SK-N-DZ (cell line): ENCODE data around the gene ITGB3BP.
"Not testable (repeated sequence)": the region's sequence is repeated elsewhere in the genome, so short reads cannot be mapped to it uniquely, and the experiment has no call there.

Experiments
- DNase-seq: peaks from one replicate; pipeline ENCODE4 v3.0.0-alpha.2; 2015; ENCODE audit warnings: low spot score

Gene ITGB3BP

GRCh38 chr1:63506782-63507181 is 16.2 kb downstream of the ITGB3BP start:
- no peak for DNase-seq

- no peak for DNase-seq
Measured at GRCh38 chr1:63501256-63501655, 21.8 kb downstream of the ITGB3BP start.

GRCh38 chr1:63498106-63498505 is 24.9 kb downstream of the ITGB3BP start:
- no peak for DNase-seq

- DNase-seq = no peak
Measured at GRCh38 chr1:63497577-63497976, 25.4 kb downstream of the ITGB3BP start.

- DNase-seq = no peak
Measured at GRCh38 chr1:63487336-63488065, 35.5 kb downstream of the ITGB3BP start.

- DNase-seq = no peak
Measured at GRCh38 chr1:63486629-63487028, 36.4 kb downstream of the ITGB3BP start.

GRCh38 chr1:63480057-63480456 is 43.0 kb downstream of the ITGB3BP start:
- no peak for DNase-seq

GRCh38 chr1:63475761-63476160 is 47.3 kb downstream of the ITGB3BP start:
- no peak for DNase-seq

- not testable (repeated sequence) for DNase-seq
Measured at GRCh38 chr1:63468683-63469082, 54.3 kb downstream of the ITGB3BP start.

GRCh38 chr1:63466759-63467158 is 56.3 kb downstream of the ITGB3BP start:
- DNase-seq = no peak

- no peak for DNase-seq
Measured at GRCh38 chr1:63466181-63466580, 56.8 kb downstream of the ITGB3BP start.

- no peak for DNase-seq
Measured at GRCh38 chr1:63463248-63463647, 59.8 kb downstream of the ITGB3BP start.

- no peak for DNase-seq
Measured at GRCh38 chr1:63461661-63462230, 61.3 kb downstream of the ITGB3BP start.

GRCh38 chr1:63458750-63459149 is 64.3 kb downstream of the ITGB3BP start:
- DNase-seq = no peak

GRCh38 chr1:63454269-63454668 is 68.8 kb downstream of the ITGB3BP start:
- DNase-seq = no peak

- DNase-seq = no peak
Measured at GRCh38 chr1:63453232-63453631, 69.8 kb downstream of the ITGB3BP start.

GRCh38 chr1:63450416-63450815 is 72.6 kb downstream of the ITGB3BP start:
- no peak for DNase-seq

GRCh38 chr1:63448731-63449246 is 74.2 kb downstream of the ITGB3BP start:
- no peak for DNase-seq

GRCh38 chr1:63442141-63442475 is 80.9 kb downstream of the ITGB3BP start:
- DNase-seq = no peak

- DNase-seq = no peak
Measured at GRCh38 chr1:63435161-63435560, 87.9 kb downstream of the ITGB3BP start.

GRCh38 chr1:63429281-63429680 is 93.7 kb downstream of the ITGB3BP start:
- no peak for DNase-seq

GRCh38 chr1:63428815-63429214 is 94.2 kb downstream of the ITGB3BP start:
- no peak for DNase-seq

- DNase-seq = no peak
Measured at GRCh38 chr1:63423649-63424048, 99.4 kb downstream of the ITGB3BP start.
